Duodenal mucosa (tissue), 2 donors: ENCODE results near the gene NAA16.

ENCODE experiments used
- H3K27ac ChIP-seq: one replicate; pipeline ENCODE4 v1.7.0; 2013; ENCODE audit warnings: low read depth, low read length
- H3K27me3 ChIP-seq, 2 donors: one replicate each; pipeline ENCODE4 v1.7.0; 2013; ENCODE audit warnings: low read length in 2 of 2, control low read depth in 1 of 2; ENCODE audit not compliant: insufficient read depth in 2 of 2, control insufficient read depth in 1 of 2
- H3K36me3 ChIP-seq, 2 donors: one replicate each; pipeline ENCODE4 v1.7.0; 2013; ENCODE audit warnings: low read length in 2 of 2, control low read depth in 1 of 2; ENCODE audit not compliant: insufficient read depth in 2 of 2, control insufficient read depth in 1 of 2
- H3K4me1 ChIP-seq, 2 donors: one replicate each; pipeline ENCODE4 v1.7.0; 2013; ENCODE audit warnings: low read length in 2 of 2, control low read depth in 1 of 2; ENCODE audit not compliant: insufficient read depth in 2 of 2, control insufficient read depth in 1 of 2
- H3K4me3 ChIP-seq, 2 donors: one replicate each; pipeline ENCODE4 v1.7.0; 2013; ENCODE audit warnings: low read length in 2 of 2, low read depth in 1 of 2
- H3K9ac ChIP-seq, 2 donors: one replicate each; pipeline ENCODE4 v1.7.0; 2013; ENCODE audit warnings: low read length in 2 of 2, low read depth in 1 of 2
- H3K9me3 ChIP-seq, 2 donors: one replicate each; pipeline ENCODE4 v1.7.0; 2013; ENCODE audit warnings: low read length in 2 of 2, control low read depth in 1 of 2; ENCODE audit not compliant: control insufficient read depth in 1 of 2

The NAA16 gene

DNA sequence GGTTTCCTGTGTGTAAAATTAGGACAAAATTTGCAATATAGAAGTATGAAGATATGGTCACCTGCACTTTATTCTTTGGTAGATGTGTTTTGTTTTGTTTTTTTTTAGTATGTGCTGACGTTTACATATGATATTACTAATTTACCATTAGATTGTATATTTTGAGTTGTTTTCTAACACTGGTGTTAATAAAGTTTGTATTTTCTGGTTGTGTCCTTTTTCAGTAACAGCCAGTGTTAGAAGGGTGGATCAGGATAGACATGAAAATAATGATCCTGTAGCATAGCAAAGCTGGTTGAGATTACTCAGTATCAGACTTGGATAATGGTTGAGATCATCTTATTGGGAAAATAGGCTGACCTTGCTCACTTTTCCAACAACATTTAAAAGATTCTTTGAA is 6.2 kb downstream of the NAA16 start:
- Histone ChIP-seq H3K9ac (no peak overlapping the region), H3K4me3 (no peak overlapping the region), H3K36me3 (peaks cover 0 to 5% of the 10 kb centered on the region in 2 donors), H3K4me1 (peaks cover 17 to 21% of the 10 kb centered on the region in 2 donors), H3K9me3 (no peaks in the 10 kb centered on the region), H3K27ac (no peak overlapping the region), H3K27me3 (no peaks in the 10 kb centered on the region)

DNA sequence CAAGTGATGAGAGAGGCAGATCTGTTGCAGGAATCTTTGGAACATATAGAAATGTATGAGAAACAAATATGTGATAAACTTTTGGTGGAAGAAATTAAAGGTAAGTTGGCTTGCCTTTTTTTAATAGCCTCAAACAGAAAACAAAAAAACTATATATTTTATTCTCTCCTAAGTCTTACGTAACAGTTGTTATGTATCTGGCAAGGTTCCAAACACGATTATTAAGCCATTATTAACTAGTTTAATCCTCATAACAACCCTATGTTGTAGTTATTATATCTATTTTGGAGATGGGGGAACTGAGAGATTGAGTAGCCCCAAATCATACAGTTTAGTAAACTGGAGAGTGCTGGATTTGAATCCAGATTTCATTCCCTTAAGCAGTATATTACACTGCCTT is 14.7 kb downstream of the NAA16 start:
- Histone ChIP-seq H3K27me3 (no peaks in the 10 kb centered on the region), H3K27ac (no peak overlapping the region), H3K36me3 (peaks cover 6 to 31% of the 10 kb centered on the region in 2 donors), H3K4me1 (no peaks in the 10 kb centered on the region), H3K9me3 (no peaks in the 10 kb centered on the region), H3K9ac (no peak overlapping the region), H3K4me3 (no peak overlapping the region)

DNA sequence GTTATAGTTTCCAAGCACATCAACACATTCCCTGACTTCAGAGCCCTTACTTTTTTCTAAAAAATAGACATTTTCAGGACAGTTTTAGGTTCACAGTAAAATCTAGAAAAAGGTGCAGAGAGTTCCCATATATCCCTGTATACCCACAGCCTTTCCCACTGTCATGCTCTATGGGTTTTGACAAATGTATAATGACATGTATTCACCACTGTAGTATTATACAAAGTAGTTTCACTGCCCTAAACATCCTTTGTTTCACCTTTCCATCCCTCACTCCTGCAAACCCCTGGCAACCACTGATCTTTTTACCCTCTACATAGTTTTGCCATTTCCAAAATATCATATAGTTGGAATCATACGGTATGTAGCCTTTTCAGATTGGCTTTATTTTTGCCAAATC is 15.6 kb downstream of the NAA16 start:
- Histone ChIP-seq H3K9me3 (no peaks in the 10 kb centered on the region), H3K27ac (no peak overlapping the region), H3K9ac (no peak overlapping the region), H3K36me3 (peaks cover 6 to 29% of the 10 kb centered on the region in 2 donors), H3K27me3 (no peaks in the 10 kb centered on the region), H3K4me1 (no peaks in the 10 kb centered on the region), H3K4me3 (no peak overlapping the region)

DNA sequence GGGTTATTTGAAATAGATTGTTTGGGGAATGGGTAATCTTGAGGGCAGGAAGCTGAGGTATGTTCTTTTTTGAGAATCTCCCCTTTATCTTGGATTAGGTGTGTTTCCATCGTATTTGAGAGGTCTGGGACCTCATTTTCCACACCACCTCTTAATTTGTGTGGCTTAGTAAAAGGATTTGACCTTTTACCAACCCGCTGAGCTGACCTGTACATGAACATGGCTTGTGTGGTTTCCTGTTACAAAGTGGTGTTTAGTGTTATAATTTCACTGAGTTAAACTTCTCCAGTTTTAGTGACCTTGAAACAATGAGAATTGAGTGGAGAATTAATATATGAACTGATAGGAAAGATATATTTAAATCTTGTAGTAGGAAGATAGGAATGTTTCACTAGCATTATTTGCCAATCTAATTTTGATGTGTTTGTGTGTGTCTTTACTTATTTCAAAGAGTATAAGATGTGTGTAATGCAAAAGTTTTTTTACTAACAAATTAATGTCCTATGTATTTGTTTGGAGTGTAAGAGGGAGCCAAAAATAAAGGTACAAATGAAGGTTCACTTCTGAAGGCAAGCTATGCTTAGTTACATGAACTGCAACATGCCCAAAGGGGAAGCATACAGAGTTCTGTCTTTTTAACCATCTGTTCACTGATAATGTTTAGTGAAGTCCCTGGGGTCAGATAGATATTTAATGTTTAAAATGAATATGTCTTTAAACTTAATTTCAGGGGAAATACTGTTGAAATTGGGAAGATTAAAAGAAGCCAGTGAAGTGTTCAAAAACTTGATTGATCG is 17.1 kb downstream of the NAA16 start:
- no peak overlapping the region for H3K4me3 ChIP-seq
- H3K9me3 ChIP-seq, result no peaks in the 10 kb centered on the region
- no peak overlapping the region for H3K27ac ChIP-seq
- no peaks in the 10 kb centered on the region for H3K4me1 ChIP-seq
- no peak overlapping the region for H3K9ac ChIP-seq
- H3K36me3 ChIP-seq, result peaks cover 6 to 32% of the 10 kb centered on the region in 2 donors
- no peaks in the 10 kb centered on the region for H3K27me3 ChIP-seq

DNA sequence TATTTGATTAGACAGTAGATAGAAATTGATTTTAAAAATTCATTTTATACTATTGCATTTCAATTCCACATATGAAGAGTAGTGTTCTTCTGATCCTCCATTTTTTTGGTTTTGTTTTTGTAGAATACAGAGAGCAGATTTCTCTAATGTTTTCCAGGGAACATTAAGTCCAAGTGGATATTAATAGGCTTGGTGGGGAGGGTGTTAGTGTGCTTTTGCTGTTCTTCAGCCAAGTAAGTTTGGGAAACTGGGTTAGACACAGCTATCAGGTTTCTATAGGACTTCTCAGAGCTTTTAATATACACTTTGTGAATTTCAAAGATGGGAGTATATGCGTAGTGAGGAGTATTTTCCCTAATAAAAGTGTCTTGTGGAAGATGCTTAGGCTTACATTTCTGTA is 21.8 kb downstream of the NAA16 start:
- Histone ChIP-seq H3K4me1 (no peaks in the 10 kb centered on the region), H3K27me3 (no peaks in the 10 kb centered on the region), H3K27ac (no peak overlapping the region), H3K9ac (no peak overlapping the region), H3K36me3 (peaks cover 4 to 22% of the 10 kb centered on the region in 2 donors), H3K9me3 (no peaks in the 10 kb centered on the region), H3K4me3 (no peak overlapping the region)

DNA sequence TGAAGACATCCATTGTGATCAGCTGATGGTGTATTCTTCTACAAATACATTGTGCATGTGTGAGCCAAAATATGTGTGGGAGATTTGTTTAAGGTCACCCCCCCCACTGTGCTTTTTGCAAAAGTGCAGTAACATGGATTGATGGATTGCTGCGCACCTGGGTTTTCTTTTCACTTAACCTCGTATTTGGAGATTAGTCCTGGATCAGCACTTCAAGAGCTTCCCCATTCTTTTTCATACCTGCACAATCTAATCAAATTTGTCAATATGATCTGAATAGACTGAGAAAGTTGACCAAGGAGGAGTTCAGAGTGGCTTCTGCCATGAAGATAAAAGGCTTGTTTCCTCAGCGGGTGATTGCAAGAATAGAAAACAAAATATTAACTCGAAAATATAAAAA is 23.7 kb downstream of the NAA16 start:
- no peaks in the 10 kb centered on the region for H3K9me3 ChIP-seq
- no peaks in the 10 kb centered on the region for H3K27me3 ChIP-seq
- H3K27ac ChIP-seq, result no peak overlapping the region
- H3K9ac ChIP-seq, result no peak overlapping the region
- H3K4me3 ChIP-seq, result no peak overlapping the region
- H3K4me1 ChIP-seq, result no peaks in the 10 kb centered on the region
- H3K36me3 ChIP-seq, result peaks cover 4 to 20% of the 10 kb centered on the region in 2 donors

DNA sequence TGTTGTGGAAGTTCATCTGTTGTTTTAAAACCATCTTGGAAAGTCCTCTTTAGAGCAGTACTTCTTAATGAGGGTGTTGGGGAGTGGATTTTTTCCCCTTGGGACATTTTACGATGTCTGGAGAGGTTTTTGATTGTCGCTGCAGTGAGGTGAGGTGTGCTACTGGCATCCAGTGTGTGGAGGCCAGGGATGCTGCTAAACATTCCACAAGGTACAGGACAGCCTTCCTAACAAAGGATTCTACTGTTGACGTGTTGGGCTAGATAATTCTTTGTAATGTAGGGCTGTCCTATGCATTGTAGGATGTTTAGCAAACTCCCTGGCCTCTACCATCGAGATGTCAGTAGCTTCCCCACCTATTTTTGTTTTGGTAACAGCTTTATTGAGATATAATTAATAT is 33.3 kb downstream of the NAA16 start:
- peaks cover 4 to 10% of the 10 kb centered on the region in 2 donors for H3K36me3 ChIP-seq
- H3K27me3 ChIP-seq, result no peaks in the 10 kb centered on the region
- no peak overlapping the region for H3K9ac ChIP-seq
- H3K9me3 ChIP-seq, result no peaks in the 10 kb centered on the region
- H3K4me1 ChIP-seq, result peaks cover 5 to 8% of the 10 kb centered on the region in 2 donors
- H3K27ac ChIP-seq, result no peak overlapping the region
- no peak overlapping the region for H3K4me3 ChIP-seq

DNA sequence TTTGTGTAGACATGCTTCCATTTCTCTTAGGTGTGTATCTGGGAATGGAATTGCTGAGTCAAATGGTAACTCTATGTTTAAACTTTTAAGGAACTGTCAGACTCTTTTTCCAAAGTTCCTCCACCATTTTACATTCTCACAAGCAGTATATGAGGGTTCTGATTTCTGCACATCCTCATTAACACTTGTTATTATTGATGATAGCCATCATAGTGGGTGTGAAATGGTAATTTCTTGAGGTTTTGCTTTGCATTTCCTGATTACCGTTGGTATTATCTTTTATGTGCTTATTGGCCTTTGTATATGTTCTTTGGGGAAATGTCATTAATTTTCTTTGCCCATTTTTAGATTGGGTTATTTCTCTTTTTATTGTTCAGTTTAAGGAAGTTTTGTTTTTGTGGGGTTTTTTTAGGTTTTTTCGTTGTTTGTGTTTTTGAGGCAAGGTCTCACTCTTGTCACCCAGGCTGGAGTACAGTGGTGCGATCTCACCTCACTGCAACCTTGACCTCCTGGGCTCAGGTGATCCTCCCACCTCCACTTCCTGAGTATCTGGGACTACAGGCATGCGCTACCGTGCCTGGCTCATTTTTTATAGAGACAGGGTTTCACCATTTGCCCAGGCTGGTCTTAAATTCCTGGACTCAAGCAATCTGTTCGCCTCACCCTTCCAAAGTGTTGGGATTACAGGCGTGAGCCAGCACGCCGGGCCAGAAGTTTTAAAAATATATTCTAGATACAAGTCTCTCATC is 34.3 kb downstream of the NAA16 start:
- Histone ChIP-seq H3K4me3 (no peak overlapping the region), H3K9me3 (no peaks in the 10 kb centered on the region), H3K27ac (no peak overlapping the region), H3K27me3 (no peaks in the 10 kb centered on the region), H3K9ac (no peak overlapping the region), H3K36me3 (peaks cover 4 to 10% of the 10 kb centered on the region in 2 donors), H3K4me1 (peaks cover 5 to 8% of the 10 kb centered on the region in 2 donors)

DNA sequence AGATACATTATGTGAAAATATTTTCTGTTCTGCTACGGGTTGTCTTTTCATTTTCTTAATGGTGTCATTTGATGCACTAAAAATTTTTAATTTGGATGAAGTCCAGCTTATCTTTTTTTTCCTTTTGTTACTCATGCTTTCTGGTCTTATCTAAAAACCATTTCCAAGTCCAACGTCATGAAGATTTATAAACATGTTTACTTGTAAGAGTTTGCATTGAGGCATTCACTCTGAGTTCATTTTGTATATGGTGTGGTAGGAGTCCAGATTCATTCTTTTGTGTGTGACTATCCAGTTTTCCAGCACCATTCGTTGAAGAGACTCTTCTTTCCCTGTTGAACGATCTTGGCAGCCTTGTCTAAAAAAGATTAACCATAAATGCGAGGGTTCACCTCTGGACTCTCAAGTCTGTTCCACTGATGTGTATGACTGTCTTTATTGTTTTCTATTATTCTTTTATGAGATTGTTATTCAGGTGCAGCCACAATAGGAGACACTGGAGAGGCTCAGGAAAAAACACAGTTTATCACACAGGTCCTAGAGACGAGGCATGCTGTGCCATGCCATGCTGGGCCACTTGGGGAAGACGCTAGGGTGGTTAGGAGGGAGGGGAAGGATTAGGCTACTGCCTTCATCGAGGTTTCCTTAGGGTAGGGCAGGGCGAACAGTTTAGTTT is 35.0 kb downstream of the NAA16 start:
- H3K9me3 ChIP-seq, result no peaks in the 10 kb centered on the region
- no peaks in the 10 kb centered on the region for H3K27me3 ChIP-seq
- H3K4me3 ChIP-seq, result no peak overlapping the region
- H3K9ac ChIP-seq, result no peak overlapping the region
- peaks cover 5 to 8% of the 10 kb centered on the region in 2 donors for H3K4me1 ChIP-seq
- peaks cover 4 to 12% of the 10 kb centered on the region in 2 donors for H3K36me3 ChIP-seq
- no peak overlapping the region for H3K27ac ChIP-seq
